Activated gamma-delta T cell treated with anti-CD3 and anti-CD28 coated beads, Interleukin-2, amount 50 U/mL, for 16 hours (primary cell): ENCODE results near the gene CNTNAP2.

Source experiments
- DNase-seq: peaks from one replicate; pipeline ENCODE4 v3.0.0-alpha.2; 2020; ENCODE audit warnings: low read depth

Gene CNTNAP2

GRCh38 chr7:148209643-148210190 lies 2093.1 kb downstream of the CNTNAP2 start:
- no peak for DNase-seq

- DNase-seq, result no peak
These were observed 2094.3 kb downstream of the CNTNAP2 start for GRCh38 chr7:148210804-148211325.

DNA sequence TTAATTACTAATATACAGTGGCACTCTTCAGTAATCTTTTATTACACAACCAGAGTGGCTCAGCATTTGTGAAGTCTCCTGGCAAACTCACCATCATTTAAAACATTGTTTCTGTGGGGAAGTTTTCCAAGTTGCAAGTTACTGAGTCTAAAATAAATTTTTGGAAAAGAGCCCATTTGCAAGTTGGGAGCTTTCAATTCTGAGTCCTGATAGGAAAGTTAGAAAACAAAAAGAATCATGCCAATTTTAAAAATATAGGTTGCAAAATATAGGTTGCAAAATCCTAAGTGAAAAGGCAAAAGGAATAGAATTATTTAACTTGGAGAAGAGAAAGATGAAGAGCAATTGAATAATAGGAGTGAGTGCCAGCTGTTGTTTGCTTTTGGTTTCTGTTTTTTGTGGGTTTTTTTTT lies 2095.1 kb downstream of the CNTNAP2 start:
- no peak for DNase-seq

GRCh38 chr7:148212731-148213130 lies 2096.1 kb downstream of the CNTNAP2 start:
- DNase-seq, result no peak

GRCh38 chr7:148214101-148214500 lies 2097.5 kb downstream of the CNTNAP2 start:
- no peak for DNase-seq

DNA sequence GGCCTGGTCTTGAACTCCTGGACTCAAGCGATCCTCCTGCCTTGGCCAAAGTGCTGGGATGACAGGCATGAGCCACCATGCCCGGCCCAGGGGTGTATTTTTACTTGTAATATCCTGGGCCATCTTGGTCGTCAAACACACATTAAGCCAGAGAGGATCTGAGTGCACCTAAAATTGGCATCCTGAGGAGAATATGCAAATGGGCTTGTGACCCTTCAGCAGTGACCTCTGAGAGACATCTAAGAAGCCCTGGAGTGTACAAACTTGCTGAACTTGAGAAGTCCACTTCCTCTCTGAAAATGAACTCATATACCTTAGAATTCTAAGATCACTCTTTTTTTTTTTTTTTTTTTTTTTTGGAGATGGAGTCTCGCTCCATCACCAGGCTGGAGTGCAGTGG lies 2102.0 kb downstream of the CNTNAP2 start:
- no peak for DNase-seq

DNA sequence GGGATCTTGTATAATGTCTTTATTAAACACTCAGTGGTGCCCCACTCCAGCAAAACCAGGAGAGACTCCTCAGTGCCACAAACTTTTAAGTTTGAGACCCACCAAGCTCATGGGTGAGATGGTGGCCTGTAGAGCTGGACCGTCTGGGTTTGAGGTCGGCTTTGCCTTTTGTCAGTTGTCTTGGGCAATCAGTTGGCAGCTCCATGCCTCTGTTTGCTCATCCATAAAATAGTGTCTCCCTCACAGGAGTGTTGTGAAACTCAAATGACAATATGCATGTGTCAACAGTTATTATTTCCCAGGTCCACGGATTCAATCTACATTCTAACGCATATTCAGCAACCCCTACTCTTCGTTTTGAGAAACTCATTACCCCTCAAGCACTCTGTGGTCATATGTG lies 2106.1 kb downstream of the CNTNAP2 start:
- DNase-seq, result no peak

- DNase-seq, result no peak
These were observed 2106.6 kb downstream of the CNTNAP2 start for GRCh38 chr7:148223160-148223559.

- DNase-seq, result no peak
These were observed 2107.1 kb downstream of the CNTNAP2 start for GRCh38 chr7:148223738-148224137.

DNA sequence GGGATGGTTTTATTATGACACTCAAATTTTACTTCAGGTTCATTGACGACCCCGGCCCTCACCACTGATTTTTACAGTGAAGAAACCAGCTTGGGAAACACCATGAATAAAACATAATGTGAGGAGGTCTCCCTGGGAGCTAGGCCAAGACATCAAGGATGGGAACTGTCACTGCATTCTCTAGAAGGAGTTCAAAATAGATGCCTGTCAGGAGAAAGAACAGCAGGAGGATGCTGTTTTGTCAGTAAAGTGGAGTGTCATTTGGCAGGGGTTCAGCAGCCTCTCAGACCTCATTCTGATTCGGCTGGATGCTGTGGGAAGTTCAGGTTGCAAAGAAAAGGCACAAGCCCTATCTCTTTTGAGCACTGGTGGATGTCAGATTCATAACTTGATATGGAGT lies 2113.7 kb downstream of the CNTNAP2 start:
- DNase-seq, result no peak

- DNase-seq, result no peak
These were observed 2114.3 kb downstream of the CNTNAP2 start for GRCh38 chr7:148230883-148231282.

GRCh38 chr7:148232784-148233183 lies 2116.2 kb downstream of the CNTNAP2 start:
- DNase-seq, result no peak

DNA sequence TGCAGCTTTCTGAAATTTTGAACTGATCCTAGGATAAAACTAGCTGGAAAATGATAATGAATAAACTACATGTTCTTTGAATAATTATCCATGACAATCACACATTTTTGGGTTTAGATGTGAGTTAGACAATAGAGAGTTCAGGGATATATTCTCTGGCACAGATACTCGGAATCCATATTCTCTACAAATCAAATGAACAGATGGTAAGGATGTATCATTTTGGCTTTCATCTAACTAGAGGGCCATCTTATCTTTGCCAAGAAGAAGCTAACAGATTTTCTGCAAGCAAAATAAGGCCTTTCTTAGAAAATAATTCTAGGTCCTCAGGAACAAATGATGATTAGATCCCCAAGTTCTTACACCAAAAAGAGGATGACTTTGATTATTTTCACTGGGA lies 2118.1 kb downstream of the CNTNAP2 start:
- DNase-seq, result no peak

GRCh38 chr7:148238761-148239325 lies 2122.2 kb downstream of the CNTNAP2 start:
- DNase-seq, result no peak

GRCh38 chr7:148241700-148242293 lies 2125.2 kb downstream of the CNTNAP2 start:
- no peak for DNase-seq

DNA sequence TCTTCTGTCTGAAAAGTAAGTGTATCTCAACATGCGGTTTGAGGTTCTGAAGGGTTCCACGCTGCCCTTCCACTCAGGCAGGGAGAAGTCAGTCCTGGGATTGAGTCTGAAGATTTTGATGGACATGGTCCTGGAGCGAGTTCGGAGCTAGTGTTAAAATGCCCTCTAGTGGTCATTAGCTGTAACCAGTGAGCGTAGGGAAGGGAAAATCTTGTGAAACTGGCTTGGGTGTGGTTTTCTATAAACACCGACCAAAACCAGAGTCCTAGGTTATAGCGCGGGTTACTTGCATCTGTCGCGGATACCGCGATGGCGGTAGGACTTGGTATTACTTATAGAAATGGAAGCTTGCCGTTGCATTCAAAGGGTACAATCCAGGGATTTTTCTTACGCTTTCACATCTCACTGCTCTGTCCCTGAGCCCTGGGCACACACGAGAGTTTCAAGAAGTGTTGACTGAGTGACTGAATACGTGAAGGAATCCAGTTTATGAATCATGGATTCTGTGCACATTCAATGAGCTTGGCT lies 2125.8 kb downstream of the CNTNAP2 start:
- DNase-seq, result no peak

DNA sequence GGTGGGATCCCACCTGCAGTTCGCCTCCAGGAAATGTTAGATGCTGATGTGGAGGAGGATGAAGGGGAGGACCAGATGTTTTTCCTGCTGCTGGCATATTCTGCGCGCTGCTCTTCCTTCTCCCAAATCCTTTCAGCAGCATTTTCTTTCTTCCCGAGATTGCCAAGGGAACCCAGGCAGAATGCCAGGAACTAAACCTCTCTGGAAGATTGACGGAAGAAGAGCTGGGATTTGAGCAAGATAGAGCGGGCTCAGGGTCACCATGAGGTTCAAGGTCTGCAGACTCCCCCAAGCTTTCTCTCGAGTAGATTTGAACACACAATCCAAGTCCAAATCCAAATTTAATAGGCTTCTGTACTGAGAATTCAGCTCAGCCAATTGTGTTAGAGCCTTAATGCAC lies 2128.8 kb downstream of the CNTNAP2 start:
- DNase-seq, result no peak

GRCh38 chr7:148253629-148254028 lies 2137.0 kb downstream of the CNTNAP2 start:
- DNase-seq, result no peak

GRCh38 chr7:148255333-148255732 lies 2138.7 kb downstream of the CNTNAP2 start:
- DNase-seq, result no peak

GRCh38 chr7:148256433-148256832 lies 2139.8 kb downstream of the CNTNAP2 start:
- DNase-seq, result no peak

DNA sequence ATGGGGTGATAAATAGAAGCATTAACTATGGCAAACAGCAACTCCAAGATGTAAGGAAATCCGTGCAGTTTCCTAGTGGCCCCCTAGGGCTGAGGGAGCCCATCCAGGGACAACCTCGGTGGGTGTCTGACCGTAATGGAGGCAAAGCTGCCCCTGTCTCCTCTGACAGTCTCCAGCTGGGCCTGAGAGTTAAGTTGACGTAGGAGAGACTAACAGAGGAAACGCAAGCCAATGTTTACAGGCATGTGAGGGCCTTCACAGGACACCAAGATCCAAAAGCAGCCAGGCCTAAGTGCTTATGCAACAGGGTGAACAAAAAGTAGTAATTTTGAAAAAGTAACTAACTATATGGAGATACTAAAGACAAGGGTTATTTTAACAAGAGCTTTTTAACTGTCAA lies 2144.0 kb downstream of the CNTNAP2 start:
- no peak for DNase-seq

- DNase-seq, result no peak
These were observed 2144.9 kb downstream of the CNTNAP2 start for GRCh38 chr7:148261523-148261922.

DNA sequence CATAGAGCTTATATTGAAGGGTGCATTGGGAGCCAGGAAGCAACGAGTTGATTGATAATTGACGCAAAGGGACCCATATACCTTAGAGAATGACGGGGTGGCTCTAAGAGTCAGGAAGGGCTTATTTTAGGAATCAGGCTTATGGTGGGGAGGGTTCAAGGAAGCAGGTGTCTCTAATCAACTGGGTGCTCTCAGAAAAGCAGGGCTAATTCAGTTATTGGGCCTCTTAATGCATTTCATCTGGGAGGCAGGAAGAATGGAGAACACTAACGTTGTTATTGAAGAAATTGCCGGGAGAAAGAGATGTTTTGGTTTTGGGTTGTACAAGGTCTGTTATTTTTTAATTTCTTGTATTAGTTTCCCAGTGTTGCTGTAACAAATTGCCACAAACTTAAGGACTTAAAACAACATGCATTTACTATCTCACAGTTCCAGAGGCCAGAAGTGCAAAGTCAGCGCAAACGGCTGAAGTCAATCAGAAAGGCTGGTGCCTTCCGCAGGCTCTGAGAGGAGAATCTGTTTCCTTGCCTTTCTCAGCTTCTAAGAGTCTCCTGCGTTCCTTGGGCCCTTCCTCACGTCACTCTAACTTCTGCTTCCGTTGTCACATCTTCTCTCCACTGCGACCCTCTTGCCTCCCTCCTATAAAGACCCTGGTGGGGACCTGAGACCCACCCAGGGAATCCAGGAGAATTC lies 2145.5 kb downstream of the CNTNAP2 start:
- DNase-seq, result no peak
